CD14-positive monocyte (primary cell): ENCODE results near the gene ADRB1. TPM values are rescaled to one million over a fixed set of nuclear protein-coding genes. Genes with fewer than 3 reads are reported as not detected.

Source experiments
- DNase-seq, 3 donors: peaks; one replicate each; pipeline ENCODE4 v3.0.0-alpha.2; 2011 to 2022
- H2AFZ ChIP-seq: 2 replicates; pipeline ENCODE4 v1.6.0; 2012; ENCODE audit warnings: mild to moderate bottlenecking, low read depth, low read length, inconsistent platforms; ENCODE audit not compliant: insufficient read depth, poor library complexity, severe bottlenecking
- H3K27ac ChIP-seq, 2 donors: 1 replicate in 1 of 2; 2 replicates in 1 of 2; pipeline ENCODE4 v1.5.1; 2012 to 2013; ENCODE audit warnings: low read length in 2 of 2, control low read depth in 1 of 2, inconsistent platforms in 1 of 2, low read depth in 1 of 2, mild to moderate bottlenecking in 1 of 2
- H3K27me3 ChIP-seq, 2 donors: one replicate each; pipeline versions ENCODE4 v1.6.0 to v1.6.1; 2011 to 2013; ENCODE audit warnings: low read length in 2 of 2; ENCODE audit not compliant: control insufficient read depth in 2 of 2, insufficient read depth in 2 of 2
- H3K36me3 ChIP-seq, 2 donors: replicated peaks in 1 of 2; 1 replicate in 1 of 2; 2 replicates in 1 of 2; pipeline versions ENCODE4 v1.5.1 to v1.6.1; 2012 to 2013; ENCODE audit warnings: low read length in 2 of 2, control low read depth in 1 of 2, inconsistent platforms in 1 of 2, mild to moderate bottlenecking in 1 of 2; ENCODE audit not compliant: insufficient read depth in 2 of 2, control insufficient read depth in 1 of 2
- H3K4me1 ChIP-seq, 2 donors: 1 replicate in 1 of 2; 2 replicates in 1 of 2; pipeline versions ENCODE4 v1.5.1 to v1.6.1; 2012 to 2013; ENCODE audit warnings: low read length in 2 of 2, control low read depth in 1 of 2, inconsistent platforms in 1 of 2, mild to moderate bottlenecking in 1 of 2, moderate library complexity in 1 of 2; ENCODE audit not compliant: insufficient read depth in 2 of 2, control insufficient read depth in 1 of 2
- H3K4me2 ChIP-seq: replicated peaks from 2 replicates; pipeline ENCODE3; 2012; ENCODE audit warnings: low read length, moderate library complexity, mild to moderate bottlenecking; ENCODE audit not compliant: poor library complexity, severe bottlenecking; ENCODE audit errors: extremely low read depth
- H3K4me3 ChIP-seq, 3 experiments: fragments of 200-600 bp in 1 of 3; sonication (generic) in 1 of 3; replicated peaks in 1 of 3; 1 replicate in 2 of 3; 2 replicates in 1 of 3; pipeline ENCODE4 v1.5.1; 2011 to 2013; ENCODE audit warnings: low read length in 3 of 3, mild to moderate bottlenecking in 3 of 3, control low read depth in 2 of 3, low read depth in 2 of 3, inconsistent platforms in 1 of 3, moderate library complexity in 1 of 3
- H3K79me2 ChIP-seq: 2 replicates; pipeline ENCODE4 v1.6.0; 2012; ENCODE audit warnings: mild to moderate bottlenecking, control low read depth, inconsistent platforms, low read length, moderate library complexity; ENCODE audit not compliant: insufficient read depth
- H3K9ac ChIP-seq: 2 replicates; pipeline ENCODE4 v1.6.0; 2017; ENCODE audit warnings: low read length, mild to moderate bottlenecking; ENCODE audit not compliant: insufficient read depth, poor library complexity, severe bottlenecking
- H3K9me3 ChIP-seq, 2 donors: replicated peaks in 1 of 2; 1 replicate in 1 of 2; 2 replicates in 1 of 2; pipeline versions ENCODE4 v1.5.1 to v1.6.1; 2012 to 2013; ENCODE audit warnings: low read length in 2 of 2, control low read depth in 1 of 2; ENCODE audit not compliant: control insufficient read depth in 1 of 2, insufficient read depth in 1 of 2
- H4K20me1 ChIP-seq: 2 replicates; pipeline ENCODE4 v1.6.0; 2012; ENCODE audit warnings: mild to moderate bottlenecking, low read length, control low read depth, moderate library complexity; ENCODE audit not compliant: insufficient read depth
- H3K27ac Mint-ChIP-seq, 7 donors: one replicate each; pipeline ENCODE4 v1.8.0; 2020; ENCODE audit warnings: mild to moderate bottlenecking in 7 of 7, mixed read lengths in 7 of 7, moderate library complexity in 6 of 7, inconsistent platforms in 2 of 7
- H3K27me3 Mint-ChIP-seq, 3 donors: one replicate each; pipeline ENCODE4 v1.8.0; 2021 to 2022; ENCODE audit warnings: low read depth in 3 of 3, mild to moderate bottlenecking in 3 of 3, mixed read lengths in 3 of 3, moderate library complexity in 3 of 3, inconsistent platforms in 1 of 3
- H3K36me3 Mint-ChIP-seq, 2 donors: one replicate each; pipeline ENCODE4 v1.8.0; 2020; ENCODE audit warnings: mixed read lengths in 2 of 2, inconsistent platforms in 1 of 2, mild to moderate bottlenecking in 1 of 2
- H3K4me1 Mint-ChIP-seq: one replicate; pipeline ENCODE4 v1.8.0; 2020; ENCODE audit warnings: mild to moderate bottlenecking, mixed read lengths
- H3K4me3 Mint-ChIP-seq, 2 donors: one replicate each; pipeline ENCODE4 v1.8.0; 2020; ENCODE audit warnings: mild to moderate bottlenecking in 2 of 2, mixed read lengths in 2 of 2, moderate library complexity in 1 of 2
- H3K9me3 Mint-ChIP-seq, 7 donors: one replicate each; pipeline ENCODE4 v1.8.0; 2020 to 2022; ENCODE audit warnings: mixed read lengths in 7 of 7, mild to moderate bottlenecking in 6 of 7, moderate library complexity in 6 of 7, inconsistent platforms in 2 of 7
- WGBS: methylation state at CpG from one replicate; pipeline ENCODE4 v1.1.5; 2013; ENCODE audit warnings: missing lambda C conversion rate; ENCODE audit not compliant: insufficient coverage; 5-methylcytosine and 5-hydroxymethylcytosine counted together
- intact Hi-C, 2 donors: fragments of 100-400 bp; cut with micrococcal nuclease; formaldehyde crosslinking; loops; one replicate each; pipeline versions ENCODE4 v1.15.0 to v1.15.1; 2023
- polyA plus RNA-seq, 3 donors: library from polyadenylated mRNA; depleted of rRNA in 1 of 3; unstranded in 2 of 3; stranded (reverse) in 1 of 3; fragments of 300-500 nt in 2 of 3; fragments of >200 nt in 1 of 3; fragmentation: Illumina TruSeq in 2 of 3; gene quantifications; 1 replicate in 2 of 3; 2 replicates in 1 of 3; pipeline ENCODE4 v1.2.3, GENCODE V29; 2012 to 2021
- TF ChIP-seq, protein P1 (sequence below): fragments of 200-600 bp; IDR thresholded peaks from one replicate; pipeline ENCODE4 v1.8.0; 2022; ENCODE audit warnings: antibody characterized with exemption, mild to moderate bottlenecking

The ADRB1 gene
- polyA plus RNA-seq, 3 donors: 0.05 to 3.4 TPM; not detected in 1

DNA sequence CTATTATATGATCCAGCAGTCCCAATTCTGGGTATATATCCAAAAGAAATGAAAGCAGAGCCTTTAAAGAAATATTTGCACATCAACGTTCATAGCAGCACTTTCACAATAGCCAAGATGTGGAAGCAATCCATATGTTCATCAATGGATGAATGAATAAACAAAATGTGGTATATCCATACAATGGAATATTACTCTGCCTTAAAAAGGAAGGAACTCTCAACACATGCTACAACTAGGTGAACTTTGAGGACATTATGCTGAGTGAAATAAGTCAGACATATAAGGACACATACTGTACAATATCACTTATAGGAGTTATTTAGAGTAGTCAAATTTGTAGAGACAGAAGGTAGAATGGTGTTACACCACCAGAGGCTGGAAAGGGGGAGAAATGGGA, 28.0 kb upstream of the ADRB1 start:
- H3K4me3 Mint-ChIP-seq: no peak overlapping the region
- Histone ChIP-seq H3K4me2 (no peak overlapping the region), H3K27ac (no peak overlapping the region), H3K27me3 (no peaks in the 10 kb centered on the region), H3K9ac (no peak overlapping the region), H3K36me3 (no peaks in the 10 kb centered on the region), H3K4me3 (no peak overlapping the region), H3K4me1 (peaks cover 1 to 11% of the 10 kb centered on the region in 2 donors), H2AFZ (no peak overlapping the region), H4K20me1 (no peaks in the 10 kb centered on the region), H3K9me3 (peaks cover 0 to 4% of the 10 kb centered on the region in 2 donors), H3K79me2 (no peaks in the 10 kb centered on the region)
- H3K9me3 Mint-ChIP-seq: peaks cover 0 to 3% (median 2%) of the 10 kb centered on the region in 7 donors
- H3K27ac Mint-ChIP-seq: no peak overlapping the region
- H3K4me1 Mint-ChIP-seq: peaks cover 12% of the 10 kb centered on the region
- intact Hi-C loops: loop anchor here in 1 of 2 donors (5.0 kb wide), 1 partner anchor 33 kb away; no protein-coding TSS in a partner anchor
- WGBS: no CpG with 5 or more reads among the region's 1 CpG
- no peak for DNase-seq
- H3K36me3 Mint-ChIP-seq: no peaks in the 10 kb centered on the region
- H3K27me3 Mint-ChIP-seq: peaks cover 4 to 9% (median 5%) of the 10 kb centered on the region in 3 donors
- TF ChIP-seq, protein P1, sequence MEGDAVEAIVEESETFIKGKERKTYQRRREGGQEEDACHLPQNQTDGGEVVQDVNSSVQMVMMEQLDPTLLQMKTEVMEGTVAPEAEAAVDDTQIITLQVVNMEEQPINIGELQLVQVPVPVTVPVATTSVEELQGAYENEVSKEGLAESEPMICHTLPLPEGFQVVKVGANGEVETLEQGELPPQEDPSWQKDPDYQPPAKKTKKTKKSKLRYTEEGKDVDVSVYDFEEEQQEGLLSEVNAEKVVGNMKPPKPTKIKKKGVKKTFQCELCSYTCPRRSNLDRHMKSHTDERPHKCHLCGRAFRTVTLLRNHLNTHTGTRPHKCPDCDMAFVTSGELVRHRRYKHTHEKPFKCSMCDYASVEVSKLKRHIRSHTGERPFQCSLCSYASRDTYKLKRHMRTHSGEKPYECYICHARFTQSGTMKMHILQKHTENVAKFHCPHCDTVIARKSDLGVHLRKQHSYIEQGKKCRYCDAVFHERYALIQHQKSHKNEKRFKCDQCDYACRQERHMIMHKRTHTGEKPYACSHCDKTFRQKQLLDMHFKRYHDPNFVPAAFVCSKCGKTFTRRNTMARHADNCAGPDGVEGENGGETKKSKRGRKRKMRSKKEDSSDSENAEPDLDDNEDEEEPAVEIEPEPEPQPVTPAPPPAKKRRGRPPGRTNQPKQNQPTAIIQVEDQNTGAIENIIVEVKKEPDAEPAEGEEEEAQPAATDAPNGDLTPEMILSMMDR: no peak

DNA sequence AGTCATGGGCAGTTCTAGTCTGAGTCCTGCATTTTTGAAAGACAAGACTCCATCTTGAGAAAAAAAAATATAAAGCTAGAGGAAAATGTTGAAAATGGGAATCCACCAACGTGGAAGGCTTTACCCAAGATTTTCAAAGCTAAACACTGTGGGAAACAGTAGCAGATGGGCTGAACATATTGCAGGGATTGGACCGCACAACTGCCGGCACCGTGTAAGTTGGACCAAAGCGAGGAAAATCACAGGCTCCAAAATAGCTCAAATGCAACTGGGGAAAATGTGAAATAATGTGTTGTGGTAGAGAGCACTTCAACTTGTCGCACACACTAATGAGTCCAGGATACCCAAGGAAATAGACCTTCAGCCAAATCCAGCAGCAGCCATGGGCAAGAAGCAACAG, 26.4 kb upstream of the ADRB1 start:
- Histone ChIP-seq H2AFZ (no peak overlapping the region), H3K4me1 (peaks cover 12 to 23% of the 10 kb centered on the region in 2 donors), H3K27ac (no peak overlapping the region), H3K9me3 (peaks cover 0 to 4% of the 10 kb centered on the region in 2 donors), H4K20me1 (no peaks in the 10 kb centered on the region), H3K36me3 (no peaks in the 10 kb centered on the region), H3K4me2 (no peak overlapping the region), H3K9ac (no peak overlapping the region), H3K27me3 (no peaks in the 10 kb centered on the region), H3K79me2 (no peaks in the 10 kb centered on the region), H3K4me3 (no peak overlapping the region)
- no peak overlapping the region for H3K27ac Mint-ChIP-seq
- TF ChIP-seq, protein P1: no peak
- H3K4me3 Mint-ChIP-seq: no peak overlapping the region
- 78% methylated on average over 3 of the region's 6 CpGs for WGBS
- H3K4me1 Mint-ChIP-seq: peaks cover 24% of the 10 kb centered on the region
- intact Hi-C loops: loop anchor here in 1 of 2 donors (5.0 kb wide), 1 partner anchor 35 kb away; no protein-coding TSS in a partner anchor
- H3K27me3 Mint-ChIP-seq: peaks cover 4 to 8% (median 6%) of the 10 kb centered on the region in 3 donors
- H3K36me3 Mint-ChIP-seq: no peaks in the 10 kb centered on the region
- H3K9me3 Mint-ChIP-seq: peaks cover 0 to 3% (median 2%) of the 10 kb centered on the region in 7 donors
- DNase-seq: no peak
